Activated CD8-positive, alpha-beta T cell treated with anti-CD3 and anti-CD28 coated beads for 36 hours (primary cell): Measurements from ENCODE around the gene CACNA1B. TPM values are rescaled to one million over a fixed set of nuclear protein-coding genes. Genes with fewer than 3 reads are reported as not detected.

Experiments
- ATAC-seq: fragments of 200-7000 bp; cut with Tn5 transposase; one replicate; pipeline ENCODE4 v1.10.0; 2021; ENCODE audit warnings: mild to moderate bottlenecking, moderate library complexity
- CTCF ChIA-PET: fragments of 350-600 bp; sonication (Branson Sonifier 250); formaldehyde crosslinking; loops from one replicate; lab custom pipeline; 2021; ENCODE audit warnings: antibody characterized with exemption; lab: Charles Lee
- POLR2A ChIA-PET: fragments of 350-600 bp; sonication (Branson Sonifier 250); formaldehyde crosslinking; loops from one replicate; lab custom pipeline; 2021; ENCODE audit warnings: antibody characterized with exemption; lab: Charles Lee
- DNase-seq: peaks from one replicate; pipeline ENCODE4 v3.0.0-alpha.2; 2020
- H3K27ac Mint-ChIP-seq: one replicate; pipeline ENCODE4 v1.8.0; 2021; ENCODE audit warnings: mild to moderate bottlenecking, mixed read lengths
- H3K27me3 Mint-ChIP-seq: one replicate; pipeline ENCODE4 v1.8.0; 2021; ENCODE audit warnings: mixed read lengths
- H3K36me3 Mint-ChIP-seq: one replicate; pipeline ENCODE4 v1.8.0; 2021; ENCODE audit warnings: low read depth, mixed read lengths
- H3K4me1 Mint-ChIP-seq: one replicate; pipeline ENCODE4 v1.8.0; 2021; ENCODE audit warnings: low read depth, mixed read lengths
- H3K4me3 Mint-ChIP-seq: one replicate; pipeline ENCODE4 v1.8.0; 2021; ENCODE audit warnings: mild to moderate bottlenecking, moderate library complexity, mixed read lengths
- H3K9me3 Mint-ChIP-seq: one replicate; pipeline ENCODE4 v1.8.0; 2021; ENCODE audit warnings: mixed read lengths
- CTCF ChIP-seq: fragments of 200-600 bp; IDR thresholded peaks from one replicate; pipeline ENCODE4 v1.8.0; 2022; ENCODE audit warnings: antibody characterized with exemption, mild to moderate bottlenecking
- intact Hi-C: fragments of 100-400 bp; cut with micrococcal nuclease; formaldehyde crosslinking; loops from one replicate; pipeline ENCODE4 v1.10.0; 2022
- total RNA-seq, 2 experiments: library from RNA; stranded (reverse); gene quantifications; one replicate each; pipeline ENCODE4 v1.2.3, GENCODE V29; 2021

CACNA1B gene
- total RNA-seq, 2 experiments from 2014 or later, result not detected

DNA sequence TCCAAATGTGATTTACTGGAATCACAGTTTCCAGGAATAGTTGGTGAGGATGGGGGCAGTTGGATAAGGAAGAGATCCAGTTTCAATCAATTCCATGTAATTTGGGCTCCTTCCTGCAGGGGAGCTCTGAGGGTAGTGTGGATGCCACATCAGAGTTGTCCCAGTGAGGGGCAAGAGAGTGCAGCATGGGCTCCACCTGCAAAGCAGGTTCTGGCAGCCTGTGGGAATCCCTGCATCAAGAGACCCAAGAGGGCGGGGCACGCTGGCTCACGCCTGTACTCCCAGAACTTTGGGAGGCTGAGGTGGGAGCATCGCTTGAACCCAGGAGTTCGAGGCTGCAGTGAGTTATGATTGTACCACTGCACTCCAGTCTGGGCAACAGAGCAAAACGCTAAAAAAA is 188.5 kb downstream of the CACNA1B start:
- intact Hi-C loops, result no loop called here
- H3K4me3 Mint-ChIP-seq, result no peak overlapping the region
- no peaks in the 10 kb centered on the region for H3K36me3 Mint-ChIP-seq
- H3K4me1 Mint-ChIP-seq, result no peaks in the 10 kb centered on the region
- ChIA-PET POLR2A (no interaction called here), CTCF (no interaction called here)
- no peaks in the 10 kb centered on the region for H3K9me3 Mint-ChIP-seq
- no peak for TF ChIP-seq CTCF
- no peak for DNase-seq
- ATAC-seq, result no peak
- H3K27ac Mint-ChIP-seq, result no peak overlapping the region
- H3K27me3 Mint-ChIP-seq, result peaks cover 3% of the 10 kb centered on the region

DNA sequence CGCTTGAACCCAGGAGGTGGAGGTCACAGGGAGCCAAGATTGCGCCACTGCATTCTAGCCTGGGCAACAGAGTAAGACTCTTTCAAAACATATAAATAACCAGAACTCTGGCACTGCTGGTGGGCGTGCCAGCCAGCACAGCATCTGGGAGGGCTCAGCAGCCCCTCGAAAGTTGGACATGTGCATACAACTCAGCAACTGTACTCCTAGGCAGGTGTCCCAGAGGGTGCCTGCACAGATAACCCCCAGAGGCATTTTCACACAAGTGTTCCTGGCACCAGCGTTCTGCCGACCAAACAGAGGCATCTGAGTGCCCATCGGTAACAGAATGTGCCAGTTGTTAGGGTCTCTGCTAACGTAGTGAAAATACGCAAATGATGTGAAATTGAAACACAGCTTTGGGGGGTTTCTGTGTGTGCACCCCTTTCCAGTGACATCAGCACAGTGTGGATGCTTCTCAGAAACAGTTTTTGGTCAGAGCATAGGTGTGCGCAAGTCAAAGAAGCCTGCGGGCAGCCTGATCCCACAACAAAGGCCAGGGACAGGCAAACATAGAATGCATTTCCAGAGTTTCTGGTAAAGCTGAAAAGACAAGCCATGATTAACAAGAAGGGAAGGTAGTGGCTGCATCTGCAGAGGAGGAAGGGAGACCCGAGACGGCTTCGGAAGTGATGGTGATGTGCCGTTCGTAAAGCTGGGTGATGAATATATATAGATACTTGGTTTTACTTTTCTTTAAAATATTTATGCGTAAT is 190.2 kb downstream of the CACNA1B start:
- H3K9me3 Mint-ChIP-seq, result no peaks in the 10 kb centered on the region
- intact Hi-C loops, result no loop called here
- H3K27ac Mint-ChIP-seq, result no peak overlapping the region
- peaks cover 3% of the 10 kb centered on the region for H3K27me3 Mint-ChIP-seq
- TF ChIP-seq CTCF, result no peak
- H3K4me1 Mint-ChIP-seq, result no peaks in the 10 kb centered on the region
- H3K36me3 Mint-ChIP-seq, result no peaks in the 10 kb centered on the region
- ATAC-seq, result no peak
- no peak overlapping the region for H3K4me3 Mint-ChIP-seq
- POLR2A ChIA-PET, result no interaction called here
- CTCF ChIA-PET, result no interaction called here
- no peak for DNase-seq

DNA sequence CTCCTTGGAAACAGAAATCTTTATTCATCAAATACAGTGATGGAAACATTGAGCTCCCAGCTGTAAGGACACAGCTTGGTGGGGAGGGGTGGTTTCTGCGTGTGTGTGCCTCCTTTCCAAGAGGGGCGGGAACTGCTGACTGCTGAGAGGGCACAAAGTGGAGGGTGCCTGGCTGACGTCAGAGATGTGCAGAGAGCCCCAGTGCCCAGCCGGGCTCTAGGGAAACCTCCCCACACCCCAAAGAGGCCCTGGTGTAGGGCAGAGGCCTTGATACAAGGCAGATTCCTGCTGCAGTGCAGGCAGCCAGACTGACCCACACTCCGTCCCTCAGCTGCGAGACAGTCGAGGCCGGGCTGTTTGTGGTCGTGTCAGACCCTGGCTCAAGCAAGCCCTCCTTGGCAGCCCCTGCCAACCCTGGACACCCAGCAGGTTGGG is 191.0 kb downstream of the CACNA1B start:
- H3K9me3 Mint-ChIP-seq, result no peaks in the 10 kb centered on the region
- POLR2A ChIA-PET, result no interaction called here
- TF ChIP-seq CTCF, result no peak
- DNase-seq, result no peak
- H3K4me3 Mint-ChIP-seq, result no peak overlapping the region
- intact Hi-C loops, result no loop called here
- peaks cover 3% of the 10 kb centered on the region for H3K27me3 Mint-ChIP-seq
- H3K27ac Mint-ChIP-seq, result no peak overlapping the region
- ATAC-seq, result no peak
- CTCF ChIA-PET, result no interaction called here
- H3K4me1 Mint-ChIP-seq, result no peaks in the 10 kb centered on the region
- H3K36me3 Mint-ChIP-seq, result no peaks in the 10 kb centered on the region

DNA sequence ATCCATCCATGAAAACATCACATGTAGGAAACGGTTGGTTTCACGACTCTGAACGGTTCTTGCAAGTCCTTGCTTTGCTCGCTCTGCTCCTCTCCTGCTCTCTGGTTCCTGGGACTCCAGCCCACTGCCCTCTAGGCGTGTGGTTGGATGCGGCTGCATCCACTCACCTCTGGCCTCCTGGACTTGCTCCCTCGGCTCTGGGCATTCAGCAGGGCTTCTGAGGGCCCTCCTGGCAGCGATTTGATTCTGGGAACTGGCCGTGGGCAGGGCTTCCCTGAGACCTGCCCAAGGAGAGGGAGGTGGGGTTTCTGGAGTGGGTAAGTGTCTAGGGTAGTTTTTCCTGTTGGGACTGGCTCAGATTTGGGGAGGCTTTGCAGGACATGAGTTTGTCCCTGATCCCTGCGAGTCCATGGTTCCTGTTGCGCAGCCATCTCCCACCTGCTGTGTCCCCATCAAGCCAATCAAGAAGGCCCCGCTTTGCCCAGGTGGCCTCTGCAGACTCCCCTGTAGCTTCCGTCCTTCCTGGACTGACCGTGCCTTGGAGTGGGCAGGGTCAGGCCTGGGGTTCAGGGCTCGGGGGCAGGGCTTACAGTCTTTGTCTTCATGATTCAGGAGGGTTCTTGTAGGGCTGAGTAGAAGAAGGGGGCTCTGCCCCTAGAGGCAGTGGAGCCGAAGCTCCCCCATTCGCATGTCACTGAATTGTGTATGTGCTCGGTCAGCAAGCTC is 192.3 kb downstream of the CACNA1B start:
- Mint-ChIP-seq H3K36me3 (no peaks in the 10 kb centered on the region), H3K4me3 (no peak overlapping the region), H3K9me3 (no peaks in the 10 kb centered on the region), H3K4me1 (no peaks in the 10 kb centered on the region), H3K27ac (no peak overlapping the region), H3K27me3 (peaks cover 3% of the 10 kb centered on the region)
- ATAC-seq, result no peak
- POLR2A ChIA-PET, result no interaction called here
- intact Hi-C loops, result no loop called here
- CTCF ChIA-PET, result no interaction called here
- TF ChIP-seq CTCF, result no peak
- no peak for DNase-seq

- no peak for ATAC-seq
- CTCF ChIA-PET, result no interaction called here
- no peak overlapping the region for H3K27ac Mint-ChIP-seq
Measured at GRCh38 chr9:138070815-138071214, 193.2 kb downstream of the CACNA1B start.

More at GRCh38 chr9:138070815-138071214, 193.2 kb downstream of the CACNA1B start:
- no peaks in the 10 kb centered on the region for H3K9me3 Mint-ChIP-seq
- no peaks in the 10 kb centered on the region for H3K36me3 Mint-ChIP-seq
- DNase-seq, result no peak
- POLR2A ChIA-PET, result no interaction called here
- no peaks in the 10 kb centered on the region for H3K4me1 Mint-ChIP-seq
- H3K4me3 Mint-ChIP-seq, result no peak overlapping the region
- intact Hi-C loops, result no loop called here
- TF ChIP-seq CTCF, result no peak
- H3K27me3 Mint-ChIP-seq, result peaks cover under 1% of the 10 kb centered on the region
